HG03575 (cell line): Measurements from ENCODE around the gene SMYD5.

Experiments used
- ATAC-seq: cut with Tn5 transposase; IDR thresholded peaks from one replicate; pipeline ENCODE4 v1.9.1; 2021; ENCODE audit not compliant: unreplicated experiment, insufficient number of reproducible peaks, low FRiP score; ENCODE audit errors: extremely low read depth

The SMYD5 gene

GRCh38 chr2:73233932-73234832, 20.1 kb downstream of the SMYD5 start, which contains the start of gene CCT7:
Gene CCT7, plus strand, starts transcription at chr2:73234308. Its CDS starts 71 bp downstream, at chr2:73234379.
- ATAC-seq, result peak; percentile 30

- ATAC-seq, result no peak
These were observed 21.4 kb downstream of the SMYD5 start for GRCh38 chr2:73235315-73236028.

- ATAC-seq, result no peak
These were observed 23.1 kb downstream of the SMYD5 start for GRCh38 chr2:73237168-73237567.

- ATAC-seq, result no peak
These were observed 24.1 kb downstream of the SMYD5 start for GRCh38 chr2:73238149-73238548.

- no peak for ATAC-seq
These were observed 24.9 kb downstream of the SMYD5 start for GRCh38 chr2:73238976-73239375.

GRCh38 chr2:73239776-73240175, 25.7 kb downstream of the SMYD5 start:
- ATAC-seq, result no peak

GRCh38 chr2:73243884-73244570, 30.0 kb downstream of the SMYD5 start:
- no peak for ATAC-seq

GRCh38 chr2:73244580-73244979, 30.5 kb downstream of the SMYD5 start:
- ATAC-seq, result no peak

GRCh38 chr2:73246850-73247249, 32.8 kb downstream of the SMYD5 start:
- ATAC-seq, result no peak

GRCh38 chr2:73249636-73250035, 35.6 kb downstream of the SMYD5 start:
- ATAC-seq, result no peak

GRCh38 chr2:73250872-73251846, 37.1 kb downstream of the SMYD5 start:
- ATAC-seq, result no peak

- no peak for ATAC-seq
These were observed 38.4 kb downstream of the SMYD5 start for GRCh38 chr2:73252238-73253027.

GRCh38 chr2:73253400-73253799, 39.4 kb downstream of the SMYD5 start:
- ATAC-seq, result no peak

GRCh38 chr2:73253901-73254300, 39.9 kb downstream of the SMYD5 start:
- no peak for ATAC-seq

GRCh38 chr2:73254343-73255006, 40.4 kb downstream of the SMYD5 start:
- no peak for ATAC-seq

GRCh38 chr2:73255007-73255644, 41.1 kb downstream of the SMYD5 start:
- ATAC-seq, result no peak
